ENCODE measurements around the gene STXBP2.

The STXBP2 gene

DNA sequence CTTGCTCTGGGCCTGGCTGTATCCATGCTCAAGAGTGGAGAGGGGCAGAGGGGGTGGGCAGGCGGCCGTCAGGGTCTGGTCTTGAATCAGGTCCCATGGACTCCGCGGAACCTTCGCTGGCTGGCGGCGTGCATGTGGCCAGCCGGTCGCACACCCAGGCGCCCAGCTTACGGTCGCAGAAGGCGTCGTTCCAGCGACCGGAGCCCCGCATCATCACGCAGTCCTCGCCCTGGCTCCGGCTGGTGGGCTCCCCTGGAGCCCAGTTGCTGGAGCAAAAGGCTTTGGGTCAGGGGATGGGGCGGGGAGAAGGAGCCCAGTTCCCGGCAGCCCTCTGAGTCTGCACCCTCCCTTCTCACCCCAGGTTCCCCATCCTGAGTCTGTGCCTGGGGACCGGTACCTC lies 52.3 kb downstream of the STXBP2 start:
- ATAC-seq (ENCODE audit: insufficient read depth, low read depth) = no peak
- no peak for DNase-seq
- Histone ChIP-seq H4K20me1 (ENCODE audit: insufficient read depth, low read length) (peaks cover 8% of the 10 kb centered on the region; the same call in 1 of the 2 replicates), H3K4me1 (ENCODE audit: insufficient read depth, low read length) (no peaks in the 10 kb centered on the region), H3K9me3 (ENCODE audit: insufficient read depth, low read length, severe bottlenecking) (no peaks in the 10 kb centered on the region), H3K9ac (ENCODE audit: low read depth, low read length) (no peak overlapping the region), H3K27me3 (ENCODE audit: insufficient read depth, low read length, poor library complexity) (no peaks in the 10 kb centered on the region), H3K4me2 (ENCODE audit: insufficient read depth, low read length) (no peak overlapping the region), H3K36me3 (ENCODE audit: insufficient read depth, low read length) (no peaks in the 10 kb centered on the region), H3K27ac (ENCODE audit: low read length) (no peak overlapping the region), H2AFZ (ENCODE audit: low read depth, low read length) (no peak overlapping the region), H3K79me2 (ENCODE audit: insufficient read depth, low read length) (no peaks in the 10 kb centered on the region), H3K4me3 (ENCODE audit: low read depth in 1 of 2, low read length in 2 of 2) (no peak overlapping the region)
- TF ChIP-seq CTCF (IDR thresholded peaks at IDR 0.05; ENCODE audit: borderline replicate concordance, extremely low read depth, low read length, poor library complexity, severe bottlenecking) = no peak
- no peak for TF ChIP-seq EZH2 (IDR thresholded peaks at IDR 0.05; ENCODE audit: borderline replicate concordance, low read depth, low read length, severe bottlenecking)

- no peak overlapping the region for H3K27ac ChIP-seq (ENCODE audit: low read length)
- ATAC-seq (ENCODE audit: insufficient read depth, low read depth) (no peak), DNase-seq (no peak)
- no peaks in the 10 kb centered on the region for H3K36me3 ChIP-seq (ENCODE audit: insufficient read depth, low read length)
- H3K4me2 ChIP-seq (ENCODE audit: insufficient read depth, low read length) = no peak overlapping the region
- peaks cover 3% of the 10 kb centered on the region; the same call in 1 of the 2 replicates for H4K20me1 ChIP-seq (ENCODE audit: insufficient read depth, low read length)
- no peaks in the 10 kb centered on the region for H3K27me3 ChIP-seq (ENCODE audit: insufficient read depth, low read length, poor library complexity)
- no peak overlapping the region for H3K4me3 ChIP-seq (ENCODE audit: low read depth in 1 of 2, low read length in 2 of 2)
- no peak for TF ChIP-seq EZH2 (IDR thresholded peaks at IDR 0.05; ENCODE audit: borderline replicate concordance, low read depth, low read length, severe bottlenecking)
- no peak for TF ChIP-seq CTCF (IDR thresholded peaks at IDR 0.05; ENCODE audit: borderline replicate concordance, extremely low read depth, low read length, poor library complexity, severe bottlenecking)
- H3K4me1 ChIP-seq (ENCODE audit: insufficient read depth, low read length) = no peaks in the 10 kb centered on the region
- H3K9ac ChIP-seq (ENCODE audit: low read depth, low read length) = no peak overlapping the region
- H3K79me2 ChIP-seq (ENCODE audit: insufficient read depth, low read length) = no peaks in the 10 kb centered on the region
- no peak overlapping the region for H2AFZ ChIP-seq (ENCODE audit: low read depth, low read length)
- H3K9me3 ChIP-seq (ENCODE audit: insufficient read depth, low read length, severe bottlenecking) = no peaks in the 10 kb centered on the region
Observed at GRCh38 chr19:7690779-7691258, 53.9 kb downstream of the STXBP2 start.

- Histone ChIP-seq H3K27ac (ENCODE audit: low read length) (no peak overlapping the region), H4K20me1 (ENCODE audit: insufficient read depth, low read length) (no peaks in the 10 kb centered on the region), H3K9ac (ENCODE audit: low read depth, low read length) (no peak overlapping the region), H3K9me3 (ENCODE audit: insufficient read depth, low read length, severe bottlenecking) (no peaks in the 10 kb centered on the region), H3K36me3 (ENCODE audit: insufficient read depth, low read length) (no peaks in the 10 kb centered on the region), H2AFZ (ENCODE audit: low read depth, low read length) (no peak overlapping the region), H3K4me3 (ENCODE audit: low read depth in 1 of 2, low read length in 2 of 2) (no peak overlapping the region), H3K4me1 (ENCODE audit: insufficient read depth, low read length) (no peaks in the 10 kb centered on the region), H3K27me3 (ENCODE audit: insufficient read depth, low read length, poor library complexity) (no peaks in the 10 kb centered on the region), H3K79me2 (ENCODE audit: insufficient read depth, low read length) (no peaks in the 10 kb centered on the region), H3K4me2 (ENCODE audit: insufficient read depth, low read length) (no peak overlapping the region)
- TF ChIP-seq EZH2 (IDR thresholded peaks at IDR 0.05; ENCODE audit: borderline replicate concordance, low read depth, low read length, severe bottlenecking) (no peak), CTCF (IDR thresholded peaks at IDR 0.05; ENCODE audit: borderline replicate concordance, extremely low read depth, low read length, poor library complexity, severe bottlenecking) (no peak)
- DNase-seq (no peak), ATAC-seq (ENCODE audit: insufficient read depth, low read depth) (no peak)
Observed at GRCh38 chr19:7691497-7691896, 54.6 kb downstream of the STXBP2 start.

Data from DND-41 (cell line).